NCI-H2029 (cell line): Measurements from ENCODE around the gene KCTD2.
A peak's percentile ranks its signal among the peaks of the same experiment; 100 is the strongest.
"Not testable (repeated sequence)": the region's sequence is repeated elsewhere in the genome, so short reads cannot be mapped to it uniquely, and the experiment has no call there.

Experiments
- DNase-seq: peaks from one replicate; lab custom pipeline; 2025; lab: John Stamatoyannopoulos, UW

Gene KCTD2

GRCh38 chr17:75020331-75021110, 26.5 kb upstream of the KCTD2 start:
- DNase-seq, result no peak

- DNase-seq, result no peak
Observed at GRCh38 chr17:75024686-75025397, 22.2 kb upstream of the KCTD2 start.

- not testable (repeated sequence) for DNase-seq
Observed at GRCh38 chr17:75025398-75025734, 21.7 kb upstream of the KCTD2 start.

GRCh38 chr17:75026650-75027049, 20.4 kb upstream of the KCTD2 start:
- DNase-seq, result not testable (repeated sequence)

- DNase-seq, result no peak
Observed at GRCh38 chr17:75030161-75030560, 16.9 kb upstream of the KCTD2 start.

GRCh38 chr17:75031972-75032719, 14.9 kb upstream of the KCTD2 start:
- DNase-seq, result peak; percentile 64

- DNase-seq, result no peak
Observed at GRCh38 chr17:75032720-75033280, 14.2 kb upstream of the KCTD2 start.

GRCh38 chr17:75033346-75034235, 13.4 kb upstream of the KCTD2 start:
- peak; percentile 79 for DNase-seq

GRCh38 chr17:75034236-75034908, 12.7 kb upstream of the KCTD2 start:
- DNase-seq, result peak; percentile 76

GRCh38 chr17:75036643-75037268, 10.3 kb upstream of the KCTD2 start:
- peak; percentile 51 for DNase-seq

GRCh38 chr17:75039238-75039637, 7.8 kb upstream of the KCTD2 start:
- no peak for DNase-seq

GRCh38 chr17:75041656-75042280, 5.3 kb upstream of the KCTD2 start:
- no peak for DNase-seq

- DNase-seq, result not testable (repeated sequence)
Observed at GRCh38 chr17:75043789-75044188, 3.2 kb upstream of the KCTD2 start.

- no peak for DNase-seq
Observed at GRCh38 chr17:75044716-75045115, 2.3 kb upstream of the KCTD2 start.

GRCh38 chr17:75045946-75046406, 1.0 kb upstream of the KCTD2 start:
- not testable (repeated sequence) for DNase-seq

- peak; percentile 2 for DNase-seq
Observed at GRCh38 chr17:75047398-75048098, 523 bp downstream of the KCTD2 start.

GRCh38 chr17:75048249-75048878, 1.3 kb downstream of the KCTD2 start:
- DNase-seq, result no peak

GRCh38 chr17:75049057-75049456, 2.0 kb downstream of the KCTD2 start:
- no peak for DNase-seq

- DNase-seq, result no peak
Observed at GRCh38 chr17:75049706-75050105, 2.7 kb downstream of the KCTD2 start.
